ENCODE data around the gene CREB5. TPM values are rescaled to one million over a fixed set of nuclear protein-coding genes. Genes with fewer than 3 reads are reported as not detected.

CREB5 gene
- total and polyA plus RNA-seq, 2 of the 8 experiments (the other 6 are each of a cell fraction or from before 2014, with no cell fraction given): 2.4 to 2.7 TPM

DNA sequence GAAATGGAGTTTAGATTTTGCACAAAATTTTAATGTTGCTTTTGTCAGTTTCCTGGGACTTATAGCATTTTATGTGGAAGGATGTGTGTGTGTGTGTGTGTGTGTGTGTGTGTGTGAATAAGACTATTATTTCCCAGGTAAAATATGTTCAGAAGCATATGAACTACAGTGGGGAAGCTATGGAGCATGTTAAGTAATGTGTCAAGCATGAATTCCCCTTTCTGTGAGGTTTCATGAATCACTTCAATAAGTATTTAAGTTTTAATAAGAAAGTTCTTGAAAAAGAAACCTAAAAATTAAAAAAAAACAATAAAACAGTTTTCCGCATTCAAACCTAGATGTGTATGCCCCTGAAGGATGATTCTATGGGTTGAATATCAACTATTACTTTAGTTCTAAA, 693 bp downstream of the CREB5 start (continued):
- TF ChIP-seq SAP30 (IDR thresholded peaks at IDR 0.05; ENCODE audit: insufficient read depth, insufficient replicate concordance, low read length) (no peak), SRF (IDR thresholded peaks at IDR 0.05; ENCODE audit: low read depth, low read length) (no peak), RXRA (IDR thresholded peaks at IDR 0.05; ENCODE audit: insufficient read depth, low read depth, low read length) (no peak)
